ENCODE results near the gene SCP2D1. TPM values are rescaled to one million over a fixed set of nuclear protein-coding genes. Genes with fewer than 3 reads are reported as not detected.

SCP2D1 gene
- not detected in 2 replicates for total RNA-seq (ENCODE audit: low replicate concordance)
- long read RNA-seq = 0 reads

DNA sequence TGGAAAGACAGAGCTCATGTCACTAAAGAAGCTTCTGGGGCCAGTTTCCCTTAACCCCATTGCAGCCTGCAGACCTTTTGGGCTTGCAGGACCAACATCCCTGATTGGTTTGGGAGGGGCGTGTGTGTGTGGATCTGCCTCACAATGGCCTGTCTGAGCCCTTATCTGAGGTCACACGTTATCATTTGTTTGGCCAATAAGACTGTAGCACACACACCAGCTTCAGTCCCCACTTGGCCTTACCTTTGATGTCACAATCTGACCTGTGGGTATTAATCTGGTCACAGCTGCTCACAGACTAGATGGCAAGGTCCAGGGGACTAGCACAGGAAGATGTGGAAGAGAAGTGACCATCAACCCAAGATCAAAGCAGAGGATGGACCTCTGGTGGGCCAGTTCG, at the start of gene SCP2D1:
SCP2D1 (plus strand) TSS at position 301 of the 400 bp plus-strand sequence; CDS start at position 334, 33 bp downstream.
- Mint-ChIP-seq H3K27ac (no peak within 1 kb of the TSS), H3K27me3 (peaks cover 10% of the 10 kb centered on the region), H3K4me1 (ENCODE audit: unreplicated experiment) (no peaks in the 10 kb centered on the region), H3K4me3 (no peak within 1 kb of the TSS), H3K9me3 (no peaks in the 10 kb centered on the region), H3K36me3 (no peaks in the 10 kb centered on the region)
- DNase-seq (ENCODE audit: extremely low spot score, unreplicated experiment) = no peak
- TF ChIP-seq, protein P1, sequence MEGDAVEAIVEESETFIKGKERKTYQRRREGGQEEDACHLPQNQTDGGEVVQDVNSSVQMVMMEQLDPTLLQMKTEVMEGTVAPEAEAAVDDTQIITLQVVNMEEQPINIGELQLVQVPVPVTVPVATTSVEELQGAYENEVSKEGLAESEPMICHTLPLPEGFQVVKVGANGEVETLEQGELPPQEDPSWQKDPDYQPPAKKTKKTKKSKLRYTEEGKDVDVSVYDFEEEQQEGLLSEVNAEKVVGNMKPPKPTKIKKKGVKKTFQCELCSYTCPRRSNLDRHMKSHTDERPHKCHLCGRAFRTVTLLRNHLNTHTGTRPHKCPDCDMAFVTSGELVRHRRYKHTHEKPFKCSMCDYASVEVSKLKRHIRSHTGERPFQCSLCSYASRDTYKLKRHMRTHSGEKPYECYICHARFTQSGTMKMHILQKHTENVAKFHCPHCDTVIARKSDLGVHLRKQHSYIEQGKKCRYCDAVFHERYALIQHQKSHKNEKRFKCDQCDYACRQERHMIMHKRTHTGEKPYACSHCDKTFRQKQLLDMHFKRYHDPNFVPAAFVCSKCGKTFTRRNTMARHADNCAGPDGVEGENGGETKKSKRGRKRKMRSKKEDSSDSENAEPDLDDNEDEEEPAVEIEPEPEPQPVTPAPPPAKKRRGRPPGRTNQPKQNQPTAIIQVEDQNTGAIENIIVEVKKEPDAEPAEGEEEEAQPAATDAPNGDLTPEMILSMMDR (conservative IDR thresholded peaks at IDR 0.05) = no peak

DNA sequence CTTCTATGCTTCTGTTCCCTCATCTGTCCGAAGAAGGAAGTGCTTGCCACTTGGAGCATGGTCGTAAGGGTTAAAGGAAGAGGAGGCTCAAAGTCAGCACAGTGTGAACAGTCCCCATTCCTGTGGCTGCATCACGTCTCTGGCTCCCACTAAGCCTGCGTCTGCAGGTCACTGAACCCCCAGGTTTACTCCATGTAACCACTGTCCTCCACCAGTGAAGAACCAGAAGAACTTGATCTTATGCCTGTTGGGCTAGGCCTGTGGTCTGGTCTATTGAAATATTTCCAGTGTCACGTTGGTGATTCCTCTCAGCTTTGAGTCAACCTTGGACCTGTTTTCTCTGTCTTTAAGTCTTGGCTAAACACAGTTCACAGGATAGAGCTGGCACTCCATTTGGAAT, 45.9 kb upstream of the SCP2D1 start:
- H3K4me1 Mint-ChIP-seq (ENCODE audit: unreplicated experiment) = no peaks in the 10 kb centered on the region
- H3K36me3 Mint-ChIP-seq = peaks cover 5% of the 10 kb centered on the region
- H3K27ac Mint-ChIP-seq = no peak overlapping the region

DNA sequence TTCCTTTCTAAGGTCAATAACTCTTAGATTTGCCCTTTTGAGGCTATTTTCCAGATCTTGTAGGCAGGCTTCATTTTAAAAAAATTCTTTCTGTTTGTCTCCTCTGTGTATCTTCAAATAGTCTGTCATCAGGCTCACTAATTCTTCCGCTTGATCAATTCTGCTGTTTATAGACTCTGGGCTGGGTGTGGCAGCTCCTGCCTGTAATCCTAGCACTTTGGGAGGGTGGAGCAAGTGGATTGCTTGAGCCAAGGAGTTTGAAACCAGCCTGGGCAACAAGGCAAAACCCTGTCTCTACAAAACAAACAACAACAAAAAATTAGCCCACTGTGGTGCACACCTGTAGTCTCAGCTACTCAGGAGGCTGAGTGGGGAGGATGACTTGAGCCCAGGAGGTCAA, 40.0 kb upstream of the SCP2D1 start:
- H3K27me3 Mint-ChIP-seq = no peaks in the 10 kb centered on the region
- TF ChIP-seq, protein P1 (conservative IDR thresholded peaks at IDR 0.05) = no peak
- no peaks in the 10 kb centered on the region for H3K9me3 Mint-ChIP-seq
- DNase-seq (ENCODE audit: extremely low spot score, unreplicated experiment) = no peak
- H3K36me3 Mint-ChIP-seq = no peaks in the 10 kb centered on the region
- no peak overlapping the region for H3K27ac Mint-ChIP-seq
- H3K4me1 Mint-ChIP-seq (ENCODE audit: unreplicated experiment) = peaks cover 2% of the 10 kb centered on the region
- H3K4me3 Mint-ChIP-seq = no peak overlapping the region

More for the DNA sequence above, 45.9 kb upstream of the SCP2D1 start:
- TF ChIP-seq, protein P1 (conservative IDR thresholded peaks at IDR 0.05) = no peak
- no peaks in the 10 kb centered on the region for H3K27me3 Mint-ChIP-seq
- no peaks in the 10 kb centered on the region for H3K9me3 Mint-ChIP-seq
- no peak for DNase-seq (ENCODE audit: extremely low spot score, unreplicated experiment)
- no peak overlapping the region for H3K4me3 Mint-ChIP-seq

DNA sequence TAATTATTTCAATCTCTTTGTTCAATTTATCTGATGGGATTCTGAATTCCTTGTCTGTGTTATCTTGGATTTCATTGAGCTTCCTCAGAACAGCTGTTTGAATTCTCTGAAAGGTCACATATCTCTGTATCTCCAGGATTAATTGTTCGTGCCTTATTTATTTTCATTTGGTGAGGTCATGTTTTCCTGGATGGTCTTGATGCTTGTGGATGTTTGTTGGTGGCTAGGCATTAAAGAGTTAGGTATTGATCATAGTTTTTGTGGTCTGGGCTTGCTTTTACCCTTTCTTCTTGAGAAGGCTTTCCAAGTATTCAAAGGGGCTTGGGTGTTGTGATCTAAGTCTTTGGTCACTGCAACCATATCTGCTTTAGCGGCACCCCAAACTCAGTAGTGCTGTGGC, 39.4 kb upstream of the SCP2D1 start:
- Mint-ChIP-seq H3K36me3 (no peaks in the 10 kb centered on the region), H3K9me3 (no peaks in the 10 kb centered on the region), H3K27me3 (no peaks in the 10 kb centered on the region), H3K4me3 (no peak overlapping the region), H3K27ac (no peak overlapping the region), H3K4me1 (ENCODE audit: unreplicated experiment) (peaks cover 5% of the 10 kb centered on the region)
- TF ChIP-seq, protein P1 (conservative IDR thresholded peaks at IDR 0.05) = no peak
- DNase-seq (ENCODE audit: extremely low spot score, unreplicated experiment) = no peak

DNA sequence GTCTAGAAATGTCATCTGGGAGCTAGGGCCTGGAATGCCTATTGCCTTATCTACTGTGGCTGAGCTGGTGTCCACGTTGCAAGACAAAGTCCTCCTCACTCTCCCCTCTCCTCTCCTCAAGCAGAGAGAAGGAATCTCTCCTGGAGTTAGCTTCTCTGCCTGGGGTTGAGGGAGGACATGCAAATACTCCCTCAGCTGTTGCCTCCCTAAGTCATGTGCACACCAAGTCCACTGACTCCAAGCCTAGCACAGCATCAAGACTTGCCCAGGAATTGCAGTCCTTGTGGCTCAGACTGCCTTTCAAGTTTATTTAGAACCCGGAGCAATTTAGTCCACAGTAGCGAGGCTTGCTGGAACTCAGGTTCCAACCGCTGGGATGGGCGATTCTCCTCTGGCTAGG, 38.0 kb upstream of the SCP2D1 start:
- Mint-ChIP-seq H3K4me1 (ENCODE audit: unreplicated experiment) (peaks cover 5% of the 10 kb centered on the region), H3K36me3 (no peaks in the 10 kb centered on the region), H3K9me3 (no peaks in the 10 kb centered on the region), H3K27me3 (no peaks in the 10 kb centered on the region), H3K4me3 (no peak overlapping the region), H3K27ac (no peak overlapping the region)
- TF ChIP-seq, protein P1 (conservative IDR thresholded peaks at IDR 0.05) = no peak
- DNase-seq (ENCODE audit: extremely low spot score, unreplicated experiment) = no peak
